GM13976 (cell line): ENCODE data around the gene TMOD1.

Experiments
- DNase-seq: peaks from one replicate; pipeline ENCODE4 v3.0.0; 2012; ENCODE audit warnings: low spot score
- in situ Hi-C: fragments of 300-500 bp; cut with MboI; formaldehyde crosslinking; loops from one replicate; pipeline ENCODE4 v1.12.0; 2022; ENCODE audit warnings: low sequenced_read_pairs, mixed read lengths, inconsistent platforms; ENCODE audit not compliant: unreplicated experiment
- TF ChIP-seq, protein P1 (sequence below): IDR thresholded peaks from 2 replicates; pipeline ENCODE4 v1.5.1; 2012; ENCODE audit warnings: borderline replicate concordance, mild to moderate bottlenecking; ENCODE audit not compliant: insufficient read depth; ENCODE audit errors: extremely low read depth, missing control alignments, control extremely low read depth

Gene TMOD1

DNA sequence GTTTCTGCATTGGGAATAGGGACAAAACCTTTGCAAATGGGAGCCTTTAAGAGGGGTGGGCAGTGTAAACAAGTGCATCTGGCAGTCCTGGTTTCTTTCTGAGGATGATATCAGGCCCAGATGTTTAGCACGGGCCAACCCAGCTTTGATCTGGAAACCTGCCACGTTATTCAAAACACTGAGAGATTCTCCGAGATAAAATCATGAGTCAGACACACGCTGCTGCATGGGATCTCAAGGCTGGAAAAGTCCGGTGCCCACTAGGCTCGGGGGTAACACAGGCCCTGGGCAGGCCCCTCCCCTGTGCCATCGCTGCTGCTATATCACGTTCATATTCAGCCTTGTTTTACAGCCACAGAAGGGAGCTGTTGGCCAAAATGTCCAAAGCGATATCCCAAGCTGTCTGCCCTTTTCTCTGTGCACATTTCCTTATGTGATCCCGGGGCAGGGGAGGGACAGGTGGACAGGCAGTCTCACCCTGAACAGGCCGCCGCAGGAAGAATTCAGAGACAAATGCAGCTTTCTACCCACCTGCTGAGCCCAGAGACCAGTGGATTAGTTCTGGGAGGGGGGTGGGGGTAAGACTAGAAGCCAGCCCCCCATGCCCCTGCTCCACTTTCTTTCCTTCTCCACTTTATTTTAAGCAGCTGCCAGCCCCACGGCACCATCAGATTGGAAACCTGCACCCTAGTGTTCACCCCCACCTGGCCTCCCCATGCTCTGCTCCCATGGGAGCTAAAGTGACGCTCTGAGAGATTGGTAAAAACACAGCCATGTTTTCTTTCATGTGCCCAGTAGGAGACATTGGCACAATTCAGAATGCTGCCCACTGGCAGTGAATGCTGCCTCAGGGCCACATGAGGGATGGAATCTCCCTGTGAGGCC lies 63.1 kb downstream of the TMOD1 start:
- DNase-seq, result no peak
- TF ChIP-seq, protein P1, sequence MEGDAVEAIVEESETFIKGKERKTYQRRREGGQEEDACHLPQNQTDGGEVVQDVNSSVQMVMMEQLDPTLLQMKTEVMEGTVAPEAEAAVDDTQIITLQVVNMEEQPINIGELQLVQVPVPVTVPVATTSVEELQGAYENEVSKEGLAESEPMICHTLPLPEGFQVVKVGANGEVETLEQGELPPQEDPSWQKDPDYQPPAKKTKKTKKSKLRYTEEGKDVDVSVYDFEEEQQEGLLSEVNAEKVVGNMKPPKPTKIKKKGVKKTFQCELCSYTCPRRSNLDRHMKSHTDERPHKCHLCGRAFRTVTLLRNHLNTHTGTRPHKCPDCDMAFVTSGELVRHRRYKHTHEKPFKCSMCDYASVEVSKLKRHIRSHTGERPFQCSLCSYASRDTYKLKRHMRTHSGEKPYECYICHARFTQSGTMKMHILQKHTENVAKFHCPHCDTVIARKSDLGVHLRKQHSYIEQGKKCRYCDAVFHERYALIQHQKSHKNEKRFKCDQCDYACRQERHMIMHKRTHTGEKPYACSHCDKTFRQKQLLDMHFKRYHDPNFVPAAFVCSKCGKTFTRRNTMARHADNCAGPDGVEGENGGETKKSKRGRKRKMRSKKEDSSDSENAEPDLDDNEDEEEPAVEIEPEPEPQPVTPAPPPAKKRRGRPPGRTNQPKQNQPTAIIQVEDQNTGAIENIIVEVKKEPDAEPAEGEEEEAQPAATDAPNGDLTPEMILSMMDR, result no peak
- in situ Hi-C loops, result no loop called here

DNA sequence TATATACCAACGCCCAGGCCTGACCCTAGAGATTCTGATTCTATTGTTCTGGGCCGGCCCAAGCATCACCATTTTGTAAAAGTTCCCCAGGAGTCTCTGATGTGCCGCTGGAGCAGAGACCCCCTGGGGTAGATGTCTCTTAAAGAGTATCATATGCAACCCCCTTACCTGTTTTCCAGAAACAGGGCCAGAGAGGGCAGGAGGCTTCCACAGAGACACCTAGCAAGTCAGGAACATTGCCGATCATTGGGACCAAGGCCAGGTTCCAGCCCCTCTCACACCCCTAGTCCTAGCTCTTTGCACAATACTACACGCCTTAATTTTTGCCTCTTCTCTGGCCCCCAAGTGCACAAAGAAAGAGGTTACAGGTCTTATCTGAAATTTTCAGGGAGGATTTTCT lies 63.8 kb downstream of the TMOD1 start:
- TF ChIP-seq, protein P1, result no peak
- no peak for DNase-seq
- in situ Hi-C loops, result no loop called here

DNA sequence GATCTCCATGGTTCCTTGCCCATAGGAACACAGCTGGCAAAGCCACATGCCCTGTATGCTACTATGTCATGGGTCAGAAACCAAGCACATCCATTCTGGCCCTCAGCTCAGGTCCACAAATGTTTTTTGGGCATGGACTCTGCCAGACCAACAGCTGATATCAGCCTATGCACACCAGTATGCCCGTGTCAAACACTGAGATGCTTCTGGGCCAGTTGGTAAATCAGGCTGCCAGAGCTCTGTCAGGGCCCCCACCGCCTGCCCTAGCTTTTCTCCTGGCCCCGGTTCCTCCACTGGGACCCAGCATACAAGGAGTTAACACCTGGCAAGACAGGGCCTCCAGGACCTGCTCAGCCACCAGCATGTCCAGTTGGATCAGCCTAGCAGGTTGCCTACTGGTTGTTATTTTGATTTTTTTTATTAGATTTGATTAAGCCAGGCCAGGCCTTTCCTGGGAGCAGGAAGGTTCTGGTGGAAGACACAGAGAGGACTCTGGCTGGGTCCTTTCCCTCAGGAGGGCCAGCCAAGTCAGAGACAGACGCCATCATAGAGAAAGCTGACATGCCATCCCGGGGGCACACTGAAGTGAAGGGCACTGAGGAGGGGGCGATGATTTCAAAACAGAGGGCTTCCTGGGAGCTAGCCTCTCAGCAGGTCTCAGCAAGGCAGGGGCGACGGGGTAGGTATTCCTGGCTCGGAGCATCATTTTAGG lies 65.9 kb downstream of the TMOD1 start:
- DNase-seq, result no peak
- TF ChIP-seq, protein P1, result no peak
- in situ Hi-C loops, result no loop called here

DNA sequence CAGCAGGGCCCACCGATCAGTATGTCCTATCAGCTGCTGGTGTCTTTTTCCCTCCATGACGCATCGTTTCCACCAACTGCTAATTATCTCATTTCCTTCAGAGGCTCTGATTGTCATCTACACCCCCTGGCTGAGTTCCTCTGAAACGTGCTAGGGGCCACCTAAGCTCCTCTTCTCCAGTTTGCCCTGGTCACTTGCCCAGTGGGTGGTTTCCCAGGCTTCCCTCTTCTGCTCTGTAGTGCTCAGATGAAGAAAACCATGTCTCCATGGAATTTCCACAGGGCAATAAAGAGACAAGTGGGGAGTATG lies 66.4 kb downstream of the TMOD1 start:
- no peak for DNase-seq
- TF ChIP-seq, protein P1, result no peak
- in situ Hi-C loops, result no loop called here

DNA sequence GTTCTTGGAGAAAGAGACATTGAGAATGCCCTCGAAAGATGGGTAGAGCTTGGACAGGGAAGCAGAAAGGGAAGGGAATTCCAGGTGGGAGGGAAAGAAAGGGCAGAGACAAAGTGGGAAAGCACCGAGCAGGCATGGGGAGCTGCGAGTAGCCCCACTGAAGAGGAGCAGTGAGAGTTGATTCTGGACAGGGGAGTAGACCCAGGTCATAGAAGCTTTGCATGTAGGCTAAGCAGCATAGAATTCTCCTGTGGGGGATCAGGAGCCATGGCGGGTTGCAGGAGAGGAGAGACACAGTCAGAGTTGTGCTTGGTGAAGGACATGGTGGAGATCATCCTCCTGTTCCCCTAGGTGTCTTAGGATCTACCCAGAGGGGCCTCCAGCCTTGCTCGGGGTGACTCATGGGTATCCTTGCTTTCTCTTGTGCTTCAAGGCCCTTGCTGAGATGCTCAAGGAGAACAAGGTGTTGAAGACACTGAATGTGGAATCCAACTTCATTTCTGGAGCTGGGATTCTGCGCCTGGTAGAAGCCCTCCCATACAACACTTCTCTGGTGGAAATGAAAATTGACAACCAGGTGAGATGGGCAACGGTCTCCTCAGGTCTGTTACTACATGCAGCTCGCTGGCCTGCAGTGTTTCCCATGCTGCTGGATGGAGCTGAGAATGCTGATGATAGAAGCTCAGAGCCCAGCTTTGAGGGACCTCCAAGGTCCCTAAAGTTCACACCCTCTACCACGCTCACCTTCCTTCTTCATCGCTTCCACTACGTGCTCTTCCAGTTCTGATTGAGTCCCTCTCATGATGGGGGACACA lies 67.2 kb downstream of the TMOD1 start:
- DNase-seq, result no peak
- in situ Hi-C loops, result no loop called here
- TF ChIP-seq, protein P1, result no peak

DNA sequence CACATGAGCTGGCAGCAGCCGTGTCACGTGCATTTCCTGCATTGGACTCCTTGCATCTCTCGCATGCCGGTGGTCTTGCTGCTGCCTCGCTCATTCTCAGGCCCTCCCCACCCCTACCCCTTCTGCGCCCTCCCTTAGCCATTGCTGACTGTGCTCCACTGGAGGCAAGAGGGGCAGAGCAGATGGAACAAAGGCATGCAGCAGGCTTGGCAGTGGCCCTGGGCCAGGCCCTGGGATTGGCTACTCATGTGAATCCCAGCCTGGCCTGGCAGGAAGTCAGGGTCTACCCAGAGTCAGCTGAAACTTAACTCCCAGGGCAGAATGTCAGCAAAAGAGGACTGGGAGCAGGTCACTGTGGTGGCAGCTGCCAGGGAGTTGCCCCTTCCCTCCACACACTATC lies 69.4 kb downstream of the TMOD1 start:
- in situ Hi-C loops, result no loop called here
- TF ChIP-seq, protein P1, result no peak
- no peak for DNase-seq
